Transverse colon (tissue), 4 donors: ENCODE measurements around the gene SUCLG2.

ENCODE experiments used
- EP300 ChIP-seq: sonication (generic); formaldehyde crosslinking; IDR thresholded peaks from one replicate; pipeline ENCODE4 v1.6.1; 2017; ENCODE audit warnings: antibody characterized with exemption, low read depth
- POLR2A ChIP-seq: fragments of 450-650 bp; IDR thresholded peaks from one replicate; pipeline ENCODE4 v1.6.1; 2016; ENCODE audit warnings: antibody characterized with exemption, mild to moderate bottlenecking, moderate library complexity
- POLR2AphosphoS5 ChIP-seq, 3 donors: sonication (generic); formaldehyde crosslinking; IDR thresholded peaks; one replicate each; pipeline ENCODE4 v1.6.1; 2016; ENCODE audit warnings: antibody characterized with exemption in 3 of 3
- TF ChIP-seq, protein P1 (sequence below), 5 experiments: fragments of 200-600 bp in 3 of 5; fragments of 450-650 bp in 2 of 5; sonication (generic) in 3 of 5; IDR thresholded peaks; 1 replicate in 2 of 5; 2 replicates in 3 of 5; pipeline ENCODE4 v1.5.1; 2016 to 2017; ENCODE audit warnings: antibody characterized with exemption in 5 of 5, inconsistent platforms in 3 of 5, mild to moderate bottlenecking in 2 of 5, moderate library complexity in 1 of 5

- TF ChIP-seq, protein P1, sequence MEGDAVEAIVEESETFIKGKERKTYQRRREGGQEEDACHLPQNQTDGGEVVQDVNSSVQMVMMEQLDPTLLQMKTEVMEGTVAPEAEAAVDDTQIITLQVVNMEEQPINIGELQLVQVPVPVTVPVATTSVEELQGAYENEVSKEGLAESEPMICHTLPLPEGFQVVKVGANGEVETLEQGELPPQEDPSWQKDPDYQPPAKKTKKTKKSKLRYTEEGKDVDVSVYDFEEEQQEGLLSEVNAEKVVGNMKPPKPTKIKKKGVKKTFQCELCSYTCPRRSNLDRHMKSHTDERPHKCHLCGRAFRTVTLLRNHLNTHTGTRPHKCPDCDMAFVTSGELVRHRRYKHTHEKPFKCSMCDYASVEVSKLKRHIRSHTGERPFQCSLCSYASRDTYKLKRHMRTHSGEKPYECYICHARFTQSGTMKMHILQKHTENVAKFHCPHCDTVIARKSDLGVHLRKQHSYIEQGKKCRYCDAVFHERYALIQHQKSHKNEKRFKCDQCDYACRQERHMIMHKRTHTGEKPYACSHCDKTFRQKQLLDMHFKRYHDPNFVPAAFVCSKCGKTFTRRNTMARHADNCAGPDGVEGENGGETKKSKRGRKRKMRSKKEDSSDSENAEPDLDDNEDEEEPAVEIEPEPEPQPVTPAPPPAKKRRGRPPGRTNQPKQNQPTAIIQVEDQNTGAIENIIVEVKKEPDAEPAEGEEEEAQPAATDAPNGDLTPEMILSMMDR (IDR thresholded peaks at IDR 0.05), result no peak
- no peak for TF ChIP-seq EP300
- no peak for TF ChIP-seq POLR2AphosphoS5 (IDR thresholded peaks at IDR 0.05)
- no peak for TF ChIP-seq POLR2A
These were observed 193.4 kb downstream of the SUCLG2 start for GRCh38 chr3:67460841-67461510.
